Activated CD8-positive, alpha-beta T cell treated with anti-CD3 and anti-CD28 coated beads for 36 hours (primary cell): Measurements from ENCODE around the gene HHEX. TPM values are rescaled to one million over a fixed set of nuclear protein-coding genes. Genes with fewer than 3 reads are reported as not detected.

ENCODE experiments used
- ATAC-seq: fragments of 200-7000 bp; cut with Tn5 transposase; one replicate; pipeline ENCODE4 v1.10.0; 2021; ENCODE audit warnings: mild to moderate bottlenecking, moderate library complexity
- CTCF ChIA-PET: fragments of 350-600 bp; sonication (Branson Sonifier 250); formaldehyde crosslinking; loops from one replicate; lab custom pipeline; 2021; ENCODE audit warnings: antibody characterized with exemption; lab: Charles Lee
- POLR2A ChIA-PET: fragments of 350-600 bp; sonication (Branson Sonifier 250); formaldehyde crosslinking; loops from one replicate; lab custom pipeline; 2021; ENCODE audit warnings: antibody characterized with exemption; lab: Charles Lee
- DNase-seq: peaks from one replicate; pipeline ENCODE4 v3.0.0-alpha.2; 2020
- H3K27ac Mint-ChIP-seq: one replicate; pipeline ENCODE4 v1.8.0; 2021; ENCODE audit warnings: mild to moderate bottlenecking, mixed read lengths
- H3K27me3 Mint-ChIP-seq: one replicate; pipeline ENCODE4 v1.8.0; 2021; ENCODE audit warnings: mixed read lengths
- H3K36me3 Mint-ChIP-seq: one replicate; pipeline ENCODE4 v1.8.0; 2021; ENCODE audit warnings: low read depth, mixed read lengths
- H3K4me1 Mint-ChIP-seq: one replicate; pipeline ENCODE4 v1.8.0; 2021; ENCODE audit warnings: low read depth, mixed read lengths
- H3K4me3 Mint-ChIP-seq: one replicate; pipeline ENCODE4 v1.8.0; 2021; ENCODE audit warnings: mild to moderate bottlenecking, moderate library complexity, mixed read lengths
- H3K9me3 Mint-ChIP-seq: one replicate; pipeline ENCODE4 v1.8.0; 2021; ENCODE audit warnings: mixed read lengths
- CTCF ChIP-seq: fragments of 200-600 bp; IDR thresholded peaks from one replicate; pipeline ENCODE4 v1.8.0; 2022; ENCODE audit warnings: antibody characterized with exemption, mild to moderate bottlenecking
- intact Hi-C: fragments of 100-400 bp; cut with micrococcal nuclease; formaldehyde crosslinking; loops from one replicate; pipeline ENCODE4 v1.10.0; 2022
- total RNA-seq, 2 experiments: library from RNA; stranded (reverse); gene quantifications; one replicate each; pipeline ENCODE4 v1.2.3, GENCODE V29; 2021

The HHEX gene
- total RNA-seq, 2 experiments from 2014 or later: 0.34 to 0.58 TPM

DNA sequence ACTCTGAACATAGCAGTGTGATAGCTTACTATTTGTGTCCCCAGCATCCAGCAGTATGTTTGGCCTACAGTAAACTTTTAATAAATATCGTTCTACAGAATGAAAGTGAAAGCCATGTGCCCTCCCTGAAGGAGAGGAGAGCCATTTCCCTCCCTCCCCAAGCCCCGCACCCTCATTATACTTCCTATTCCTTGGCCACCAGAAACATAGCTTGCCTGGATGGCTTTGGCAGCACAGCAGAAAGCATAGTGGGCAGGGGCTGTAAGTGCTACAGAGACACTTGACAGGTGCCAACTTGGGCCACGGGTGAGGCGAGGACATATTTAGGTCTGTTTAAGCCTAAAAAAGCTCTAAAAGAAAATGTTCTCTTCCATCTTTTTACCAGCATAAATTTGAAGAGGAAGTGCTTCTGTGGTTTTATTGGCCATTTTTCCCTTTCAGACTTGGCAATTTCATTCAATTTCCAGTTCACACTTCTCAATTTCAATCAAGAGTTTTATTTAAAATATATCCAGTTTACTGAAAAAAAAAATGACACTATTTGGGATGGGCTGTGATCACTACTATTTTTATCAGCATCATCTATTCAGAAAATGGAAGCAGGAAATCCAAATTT, 12.7 kb downstream of the HHEX start:
- POLR2A ChIA-PET: no interaction called here
- DNase-seq (no peak), ATAC-seq (no peak)
- TF ChIP-seq CTCF: no peak
- CTCF ChIA-PET: interaction anchor here (0.7 to 1.3 kb wide), 2 partner anchors 9 to 141 kb away, joined by 3 read pairs; no protein-coding TSS in a partner anchor
- H3K4me1 Mint-ChIP-seq: peaks cover 17% of the 10 kb centered on the region
- no peaks in the 10 kb centered on the region for H3K36me3 Mint-ChIP-seq
- no peak overlapping the region for H3K27ac Mint-ChIP-seq
- intact Hi-C loops: no loop called here
- H3K9me3 Mint-ChIP-seq: no peaks in the 10 kb centered on the region
- no peak overlapping the region for H3K4me3 Mint-ChIP-seq
- H3K27me3 Mint-ChIP-seq: peaks cover 59% of the 10 kb centered on the region

- Mint-ChIP-seq H3K4me3 (no peak overlapping the region), H3K9me3 (no peaks in the 10 kb centered on the region), H3K4me1 (no peaks in the 10 kb centered on the region), H3K36me3 (no peaks in the 10 kb centered on the region), H3K27me3 (peaks cover 7% of the 10 kb centered on the region), H3K27ac (no peak overlapping the region)
- TF ChIP-seq CTCF: no peak
- no peak for ATAC-seq
- intact Hi-C loops: no loop called here
- POLR2A ChIA-PET: no interaction called here
- no peak for DNase-seq
- CTCF ChIA-PET: interaction anchor here (0.8 kb wide), 1 partner anchor 10 kb away, joined by 3 read pairs; no protein-coding TSS in a partner anchor
These were observed 22.5 kb downstream of the HHEX start for GRCh38 chr10:92712016-92712889.

GRCh38 chr10:92714152-92714845, 24.5 kb downstream of the HHEX start:
- ATAC-seq: no peak
- H3K27me3 Mint-ChIP-seq: peaks cover 9% of the 10 kb centered on the region
- ChIA-PET CTCF (no interaction called here), POLR2A (interaction anchor here (0.6 to 0.7 kb wide), 2 partner anchors 32 to 34 kb away, joined by 3 to 4 read pairs; no protein-coding TSS in a partner anchor)
- intact Hi-C loops: no loop called here
- H3K27ac Mint-ChIP-seq: no peak overlapping the region
- DNase-seq: no peak
- no peak overlapping the region for H3K4me3 Mint-ChIP-seq
- no peaks in the 10 kb centered on the region for H3K36me3 Mint-ChIP-seq
- TF ChIP-seq CTCF: no peak
- no peaks in the 10 kb centered on the region for H3K4me1 Mint-ChIP-seq
- H3K9me3 Mint-ChIP-seq: no peaks in the 10 kb centered on the region

DNA sequence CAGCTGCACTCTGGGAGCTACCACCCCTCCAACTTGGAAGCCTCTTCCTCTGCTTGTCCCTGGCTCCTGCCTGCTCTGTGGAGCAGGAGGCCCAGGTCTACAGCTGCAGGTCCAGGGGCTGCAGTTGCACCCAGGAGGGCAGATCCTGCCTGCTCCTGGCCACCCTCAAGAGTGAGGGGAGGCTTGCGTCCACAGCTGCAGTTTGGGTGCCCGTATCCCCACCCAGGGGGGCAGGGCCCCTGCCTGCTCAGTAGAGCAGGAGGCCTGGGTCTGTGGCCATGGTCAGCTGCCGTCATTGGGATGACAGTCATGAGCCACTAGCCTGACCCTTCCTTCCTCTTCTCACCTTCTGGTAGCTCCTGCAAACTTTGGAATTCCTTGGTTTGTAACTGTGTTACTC, 25.1 kb downstream of the HHEX start:
- H3K27me3 Mint-ChIP-seq: peaks cover 7% of the 10 kb centered on the region
- intact Hi-C loops: no loop called here
- no peaks in the 10 kb centered on the region for H3K4me1 Mint-ChIP-seq
- H3K9me3 Mint-ChIP-seq: no peaks in the 10 kb centered on the region
- H3K36me3 Mint-ChIP-seq: no peaks in the 10 kb centered on the region
- DNase-seq: no peak
- H3K4me3 Mint-ChIP-seq: no peak overlapping the region
- TF ChIP-seq CTCF: no peak
- ATAC-seq: no peak
- CTCF ChIA-PET: no interaction called here
- POLR2A ChIA-PET: interaction anchor here (0.7 kb wide), 1 partner anchor 32 kb away, joined by 3 read pairs; no protein-coding TSS in a partner anchor
- no peak overlapping the region for H3K27ac Mint-ChIP-seq
